GM06990 (cell line): Measurements from ENCODE around the gene ZBTB3.

Experiments
- DNase-seq: peaks from one replicate; pipeline ENCODE4 v3.0.0-alpha.2; 2011; ENCODE audit not compliant: insufficient read length; ENCODE audit errors: extremely low read depth
- H3K27me3 ChIP-seq: replicated peaks from 2 replicates; pipeline ENCODE4 v1.6.0; 2011; ENCODE audit warnings: low read length; ENCODE audit not compliant: control insufficient read depth, insufficient read depth
- H3K36me3 ChIP-seq: 2 replicates; pipeline ENCODE4 v1.5.1; 2011; ENCODE audit warnings: low read length; ENCODE audit not compliant: control insufficient read depth, insufficient read depth
- H3K4me3 ChIP-seq: replicated peaks from 2 replicates; pipeline ENCODE4 v1.5.1; 2011; ENCODE audit warnings: low read depth, mild to moderate bottlenecking, control low read depth, low read length
- CTCF ChIP-seq: IDR thresholded peaks from 2 replicates; pipeline ENCODE4 v1.5.1; 2011; ENCODE audit warnings: low read length, control low read depth, mild to moderate bottlenecking, inconsistent platforms; ENCODE audit not compliant: insufficient read depth, poor library complexity, severe bottlenecking

ZBTB3 gene

GRCh38 chr11:62792202-62792575, 38.2 kb upstream of the ZBTB3 start:
- Histone ChIP-seq H3K36me3 (peaks cover 25% of the 10 kb centered on the region), H3K27me3 (no peaks in the 10 kb centered on the region), H3K4me3 (peak overlapping the region; percentile 90; the same call in 1 of the 2 replicates)
- peak; percentile 23 for DNase-seq
- no peak for TF ChIP-seq CTCF

GRCh38 chr11:62791501-62792201, 37.7 kb upstream of the ZBTB3 start, which contains the start of gene TMEM223:
TMEM223 (minus strand) TSS chr11:62792006; CDS start chr11:62791994, 12 bp downstream.
- Histone ChIP-seq H3K36me3 (peaks cover 25% of the 10 kb centered on the region), H3K4me3 (peak within 1 kb of the TSS; percentile 90), H3K27me3 (no peaks in the 10 kb centered on the region)
- peak; percentile 86 for DNase-seq
- TF ChIP-seq CTCF, result no peak

- Histone ChIP-seq H3K27me3 (no peaks in the 10 kb centered on the region), H3K36me3 (peaks cover 18% of the 10 kb centered on the region), H3K4me3 (no peak overlapping the region)
- TF ChIP-seq CTCF, result no peak
- no peak for DNase-seq
Measured at GRCh38 chr11:62789576-62789975, 35.6 kb upstream of the ZBTB3 start.

GRCh38 chr11:62788991-62789390, 35.0 kb upstream of the ZBTB3 start:
- Histone ChIP-seq H3K36me3 (peaks cover 16% of the 10 kb centered on the region), H3K27me3 (no peaks in the 10 kb centered on the region), H3K4me3 (no peak overlapping the region; the same call in 1 of the 2 replicates)
- DNase-seq, result no peak
- TF ChIP-seq CTCF, result no peak

- DNase-seq, result peak; percentile 95
- Histone ChIP-seq H3K4me3 (peak within 1 kb of the TSS; percentile 98), H3K27me3 (no peaks in the 10 kb centered on the region), H3K36me3 (peaks cover 8% of the 10 kb centered on the region)
- TF ChIP-seq CTCF, result peak; percentile 80
Measured at GRCh38 chr11:62787005-62787759, 33.2 kb upstream of the ZBTB3 start, which contains the start of gene TMEM179B. TMEM179B (plus strand) TSS chr11:62787402; CDS start chr11:62787432, 30 bp downstream.
